ENCODE results near the gene CTDSPL.
"Not testable (repeated sequence)": the region's sequence is repeated elsewhere in the genome, so short reads cannot be mapped to it uniquely, and the experiment has no call there.

Gene CTDSPL

GRCh38 chr3:38031022-38031994 lies 169.6 kb downstream of the CTDSPL start:
- H3K4me3 ChIP-seq (ENCODE audit: low read depth, low read length) = no peak overlapping the region

GRCh38 chr3:38032328-38032865 lies 170.7 kb downstream of the CTDSPL start:
- no peak overlapping the region for H3K4me3 ChIP-seq (ENCODE audit: low read depth, low read length)

GRCh38 chr3:38033586-38033985 lies 171.9 kb downstream of the CTDSPL start:
- not testable (repeated sequence) for H3K4me3 ChIP-seq (ENCODE audit: low read depth, low read length)

Data from iPS-11a (cell line).